ENCODE results near the gene ZNF609. TPM values are rescaled to one million over a fixed set of nuclear protein-coding genes. Genes with fewer than 3 reads are reported as not detected.

Gene ZNF609
- total and polyA plus RNA-seq, 2 of the 13 experiments (the other 11 are each of a cell fraction or from before 2014, with no cell fraction given) = 8.9 to 9.9 TPM

- TF ChIP-seq ZNF569 (CRISPR knock-in tag; IDR thresholded peaks at IDR 0.05; ENCODE audit: borderline replicate concordance) (no peak), ZFP41 (CRISPR knock-in tag; IDR thresholded peaks at IDR 0.05; ENCODE audit: borderline replicate concordance) (no peak), ZNF260 (CRISPR knock-in tag; IDR thresholded peaks at IDR 0.05; ENCODE audit: borderline replicate concordance, low read depth) (no peak), STAT5B (CRISPR knock-in tag; IDR thresholded peaks at IDR 0.05) (no peak), ELF1 (CRISPR knock-in tag; IDR thresholded peaks at IDR 0.05) (no peak), PRPF4 (IDR thresholded peaks at IDR 0.05; ENCODE audit: low read depth, low read length, poor library complexity, severe bottlenecking) (no peak), ZNF768 (CRISPR knock-in tag; IDR thresholded peaks at IDR 0.05) (no peak), PAF1 (CRISPR knock-in tag; IDR thresholded peaks at IDR 0.05) (no peak), MYNN (CRISPR knock-in tag; IDR thresholded peaks at IDR 0.05; ENCODE audit: low read depth) (no peak), MED13 (CRISPR knock-in tag; IDR thresholded peaks at IDR 0.05) (no peak; the same call in 1 of the 2 replicates), HES4 (CRISPR knock-in tag; IDR thresholded peaks at IDR 0.05; ENCODE audit: borderline replicate concordance) (no peak), ZC3H13 (CRISPR knock-in tag; IDR thresholded peaks at IDR 0.05) (no peak), ZNF350 (CRISPR knock-in tag; IDR thresholded peaks at IDR 0.05; ENCODE audit: borderline replicate concordance, low read depth) (0 out of 2 replicates have a peak, but pooled peaks have one; percentile 33), NBN (conservative IDR thresholded peaks at IDR 0.05) (no peak), ZBTB44 (CRISPR knock-in tag; IDR thresholded peaks at IDR 0.05) (no peak), HMG20A (CRISPR knock-in tag; IDR thresholded peaks at IDR 0.05; ENCODE audit: borderline replicate concordance) (peak; percentile 50; the same call in 1 of the 2 replicates), ZSCAN21 (CRISPR knock-in tag; IDR thresholded peaks at IDR 0.05; ENCODE audit: borderline replicate concordance) (no peak), MTF2 (CRISPR knock-in tag; IDR thresholded peaks at IDR 0.05; ENCODE audit: borderline replicate concordance) (no peak), ZNF547 (CRISPR knock-in tag; IDR thresholded peaks at IDR 0.05) (no peak), ZNF7 (CRISPR knock-in tag; IDR thresholded peaks at IDR 0.05) (no peak), NKX3-1 (CRISPR knock-in tag; IDR thresholded peaks at IDR 0.05) (no peak), NFATC3 (CRISPR knock-in tag; IDR thresholded peaks at IDR 0.05) (no peak)
- TF ChIP-seq, protein P1, sequence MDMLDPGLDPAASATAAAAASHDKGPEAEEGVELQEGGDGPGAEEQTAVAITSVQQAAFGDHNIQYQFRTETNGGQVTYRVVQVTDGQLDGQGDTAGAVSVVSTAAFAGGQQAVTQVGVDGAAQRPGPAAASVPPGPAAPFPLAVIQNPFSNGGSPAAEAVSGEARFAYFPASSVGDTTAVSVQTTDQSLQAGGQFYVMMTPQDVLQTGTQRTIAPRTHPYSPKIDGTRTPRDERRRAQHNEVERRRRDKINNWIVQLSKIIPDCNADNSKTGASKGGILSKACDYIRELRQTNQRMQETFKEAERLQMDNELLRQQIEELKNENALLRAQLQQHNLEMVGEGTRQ (IDR thresholded peaks at IDR 0.05; ENCODE audit: low read depth, low read length) = no peak
- TF ChIP-seq, protein P1 (CRISPR knock-in tag; IDR thresholded peaks at IDR 0.05; ENCODE audit: borderline replicate concordance) = no peak
- TF ChIP-seq, protein P2, sequence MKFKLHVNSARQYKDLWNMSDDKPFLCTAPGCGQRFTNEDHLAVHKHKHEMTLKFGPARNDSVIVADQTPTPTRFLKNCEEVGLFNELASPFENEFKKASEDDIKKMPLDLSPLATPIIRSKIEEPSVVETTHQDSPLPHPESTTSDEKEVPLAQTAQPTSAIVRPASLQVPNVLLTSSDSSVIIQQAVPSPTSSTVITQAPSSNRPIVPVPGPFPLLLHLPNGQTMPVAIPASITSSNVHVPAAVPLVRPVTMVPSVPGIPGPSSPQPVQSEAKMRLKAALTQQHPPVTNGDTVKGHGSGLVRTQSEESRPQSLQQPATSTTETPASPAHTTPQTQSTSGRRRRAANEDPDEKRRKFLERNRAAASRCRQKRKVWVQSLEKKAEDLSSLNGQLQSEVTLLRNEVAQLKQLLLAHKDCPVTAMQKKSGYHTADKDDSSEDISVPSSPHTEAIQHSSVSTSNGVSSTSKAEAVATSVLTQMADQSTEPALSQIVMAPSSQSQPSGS (CRISPR knock-in tag; IDR thresholded peaks at IDR 0.05) = peak; percentile 60; the same call in 1 of the 2 replicates
- TF ChIP-seq, protein P3, sequence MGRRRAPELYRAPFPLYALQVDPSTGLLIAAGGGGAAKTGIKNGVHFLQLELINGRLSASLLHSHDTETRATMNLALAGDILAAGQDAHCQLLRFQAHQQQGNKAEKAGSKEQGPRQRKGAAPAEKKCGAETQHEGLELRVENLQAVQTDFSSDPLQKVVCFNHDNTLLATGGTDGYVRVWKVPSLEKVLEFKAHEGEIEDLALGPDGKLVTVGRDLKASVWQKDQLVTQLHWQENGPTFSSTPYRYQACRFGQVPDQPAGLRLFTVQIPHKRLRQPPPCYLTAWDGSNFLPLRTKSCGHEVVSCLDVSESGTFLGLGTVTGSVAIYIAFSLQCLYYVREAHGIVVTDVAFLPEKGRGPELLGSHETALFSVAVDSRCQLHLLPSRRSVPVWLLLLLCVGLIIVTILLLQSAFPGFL (CRISPR knock-in tag; IDR thresholded peaks at IDR 0.05) = no peak
These were observed 150.0 kb downstream of the ZNF609 start (continued) for GRCh38 chr15:64610257-64610919.
